ENCODE results near the gene FPGT.

FPGT gene

GRCh38 chr1:74205266-74205665, 7.2 kb downstream of the FPGT start:
- no peak overlapping the region for H2AFZ ChIP-seq (ENCODE audit: low read length)
- TF ChIP-seq EZH2 (optimal IDR thresholded peaks at IDR 0.05; ENCODE audit: low read depth, low read length) = no peak
- no peak overlapping the region for H3K9ac ChIP-seq (ENCODE audit: low read length)
- H3K4me1 ChIP-seq (ENCODE audit: low read length) = no peaks in the 10 kb centered on the region
- H4K20me1 ChIP-seq (ENCODE audit: insufficient read depth, low read length) = no peaks in the 10 kb centered on the region
- no peaks in the 10 kb centered on the region for H3K9me2 ChIP-seq (replicated peaks; ENCODE audit: insufficient read depth, low read length)
- H3K79me2 ChIP-seq (ENCODE audit: low read length) = no peaks in the 10 kb centered on the region
- no peaks in the 10 kb centered on the region for H3K36me3 ChIP-seq (replicated peaks; ENCODE audit: insufficient read depth, low read length)
- no peak for DNase-seq
- H3K27ac ChIP-seq (ENCODE audit: low read length) = no peak overlapping the region
- H3K4me2 ChIP-seq (ENCODE audit: low read depth, low read length) = no peak overlapping the region
- no peaks in the 10 kb centered on the region for H3F3A ChIP-seq (ENCODE audit: insufficient read depth, low read length)
- H3K4me3 ChIP-seq (ENCODE audit: low read length) = no peak overlapping the region
- H3K27me3 ChIP-seq (replicated peaks; ENCODE audit: insufficient read depth, low read length) = no peaks in the 10 kb centered on the region
- no peaks in the 10 kb centered on the region for H3K9me3 ChIP-seq (replicated peaks; ENCODE audit: insufficient read depth, low read length)

- no peaks in the 10 kb centered on the region for H3K36me3 ChIP-seq (replicated peaks; ENCODE audit: insufficient read depth, low read length)
- H2AFZ ChIP-seq (ENCODE audit: low read length) = no peak overlapping the region
- H3K9ac ChIP-seq (ENCODE audit: low read length) = no peak overlapping the region
- no peaks in the 10 kb centered on the region for H4K20me1 ChIP-seq (ENCODE audit: insufficient read depth, low read length)
- no peaks in the 10 kb centered on the region for H3K9me3 ChIP-seq (replicated peaks; ENCODE audit: insufficient read depth, low read length)
- TF ChIP-seq EZH2phosphoT487 (IDR thresholded peaks at IDR 0.05; ENCODE audit: low read length) (no peak), EZH2 (optimal IDR thresholded peaks at IDR 0.05; ENCODE audit: low read depth, low read length) (no peak), CTCF (IDR thresholded peaks at IDR 0.05; ENCODE audit: low read length) (no peak)
- H3K79me2 ChIP-seq (ENCODE audit: low read length) = no peaks in the 10 kb centered on the region
- no peak for DNase-seq
- H3F3A ChIP-seq (ENCODE audit: insufficient read depth, low read length) = no peaks in the 10 kb centered on the region
- no peaks in the 10 kb centered on the region for H3K9me2 ChIP-seq (replicated peaks; ENCODE audit: insufficient read depth, low read length)
- H3K4me2 ChIP-seq (ENCODE audit: low read depth, low read length) = no peak overlapping the region
- no peak overlapping the region for H3K27ac ChIP-seq (ENCODE audit: low read length)
- no peak overlapping the region for H3K4me3 ChIP-seq (ENCODE audit: low read length)
- H3K4me1 ChIP-seq (ENCODE audit: low read length) = no peaks in the 10 kb centered on the region
- no peaks in the 10 kb centered on the region for H3K27me3 ChIP-seq (replicated peaks; ENCODE audit: insufficient read depth, low read length)
Observed at GRCh38 chr1:74215229-74215628, 17.2 kb downstream of the FPGT start.

- H3K27ac ChIP-seq (ENCODE audit: low read length) = no peak overlapping the region
- no peak for DNase-seq
- no peaks in the 10 kb centered on the region for H3K27me3 ChIP-seq (replicated peaks; ENCODE audit: insufficient read depth, low read length)
- no peaks in the 10 kb centered on the region for H3K4me1 ChIP-seq (ENCODE audit: low read length)
- H3K9me3 ChIP-seq (replicated peaks; ENCODE audit: insufficient read depth, low read length) = no peaks in the 10 kb centered on the region
- no peaks in the 10 kb centered on the region for H3K9me2 ChIP-seq (replicated peaks; ENCODE audit: insufficient read depth, low read length)
- H2AFZ ChIP-seq (ENCODE audit: low read length) = no peak overlapping the region
- H3K9ac ChIP-seq (ENCODE audit: low read length) = no peak overlapping the region
- TF ChIP-seq EZH2 (optimal IDR thresholded peaks at IDR 0.05; ENCODE audit: low read depth, low read length) (no peak), CTCF (IDR thresholded peaks at IDR 0.05; ENCODE audit: low read length) (no peak), EZH2phosphoT487 (IDR thresholded peaks at IDR 0.05; ENCODE audit: low read length) (no peak)
- no peaks in the 10 kb centered on the region for H4K20me1 ChIP-seq (ENCODE audit: insufficient read depth, low read length)
- H3F3A ChIP-seq (ENCODE audit: insufficient read depth, low read length) = no peaks in the 10 kb centered on the region
- H3K36me3 ChIP-seq (replicated peaks; ENCODE audit: insufficient read depth, low read length) = no peaks in the 10 kb centered on the region
- H3K4me3 ChIP-seq (ENCODE audit: low read length) = no peak overlapping the region
- H3K79me2 ChIP-seq (ENCODE audit: low read length) = no peaks in the 10 kb centered on the region
- H3K4me2 ChIP-seq (ENCODE audit: low read depth, low read length) = no peak overlapping the region
Observed at GRCh38 chr1:74222701-74223100, 24.7 kb downstream of the FPGT start.

GRCh38 chr1:74223453-74223852, 25.4 kb downstream of the FPGT start:
- no peaks in the 10 kb centered on the region for H3F3A ChIP-seq (ENCODE audit: insufficient read depth, low read length)
- no peak overlapping the region for H3K9ac ChIP-seq (ENCODE audit: low read length)
- TF ChIP-seq CTCF (IDR thresholded peaks at IDR 0.05; ENCODE audit: low read length) (no peak), EZH2 (optimal IDR thresholded peaks at IDR 0.05; ENCODE audit: low read depth, low read length) (no peak), EZH2phosphoT487 (IDR thresholded peaks at IDR 0.05; ENCODE audit: low read length) (no peak)
- H3K27ac ChIP-seq (ENCODE audit: low read length) = no peak overlapping the region
- H3K27me3 ChIP-seq (replicated peaks; ENCODE audit: insufficient read depth, low read length) = no peaks in the 10 kb centered on the region
- no peaks in the 10 kb centered on the region for H3K9me3 ChIP-seq (replicated peaks; ENCODE audit: insufficient read depth, low read length)
- H3K4me3 ChIP-seq (ENCODE audit: low read length) = no peak overlapping the region
- H3K36me3 ChIP-seq (replicated peaks; ENCODE audit: insufficient read depth, low read length) = no peaks in the 10 kb centered on the region
- H3K9me2 ChIP-seq (replicated peaks; ENCODE audit: insufficient read depth, low read length) = no peaks in the 10 kb centered on the region
- H3K4me1 ChIP-seq (ENCODE audit: low read length) = no peaks in the 10 kb centered on the region
- no peak overlapping the region for H3K4me2 ChIP-seq (ENCODE audit: low read depth, low read length)
- no peak overlapping the region for H2AFZ ChIP-seq (ENCODE audit: low read length)
- H4K20me1 ChIP-seq (ENCODE audit: insufficient read depth, low read length) = no peaks in the 10 kb centered on the region
- no peak for DNase-seq
- H3K79me2 ChIP-seq (ENCODE audit: low read length) = no peaks in the 10 kb centered on the region
